ENCODE measurements around the gene SLC22A23.

DNA sequence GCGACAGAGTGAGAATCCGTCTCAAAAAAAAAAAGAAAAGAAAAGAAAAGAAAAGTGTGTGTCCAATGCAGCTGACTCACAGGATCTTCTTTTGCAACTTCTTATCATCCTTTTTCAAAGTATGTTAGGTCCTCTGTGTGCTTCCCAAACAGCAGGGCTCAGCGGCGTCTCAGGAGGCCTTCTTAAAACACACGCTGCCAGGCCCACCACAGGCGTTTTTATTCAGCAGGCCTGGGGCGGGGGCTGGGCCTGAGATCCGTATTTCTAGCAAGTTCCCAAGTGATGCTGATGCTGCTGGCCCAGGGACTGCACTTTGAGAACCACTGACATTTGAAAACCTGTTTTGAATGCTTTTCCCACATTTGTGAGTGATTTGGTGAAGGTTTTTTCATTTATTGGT, 141.0 kb downstream of the SLC22A23 start:
- TF ChIP-seq, protein P1, sequence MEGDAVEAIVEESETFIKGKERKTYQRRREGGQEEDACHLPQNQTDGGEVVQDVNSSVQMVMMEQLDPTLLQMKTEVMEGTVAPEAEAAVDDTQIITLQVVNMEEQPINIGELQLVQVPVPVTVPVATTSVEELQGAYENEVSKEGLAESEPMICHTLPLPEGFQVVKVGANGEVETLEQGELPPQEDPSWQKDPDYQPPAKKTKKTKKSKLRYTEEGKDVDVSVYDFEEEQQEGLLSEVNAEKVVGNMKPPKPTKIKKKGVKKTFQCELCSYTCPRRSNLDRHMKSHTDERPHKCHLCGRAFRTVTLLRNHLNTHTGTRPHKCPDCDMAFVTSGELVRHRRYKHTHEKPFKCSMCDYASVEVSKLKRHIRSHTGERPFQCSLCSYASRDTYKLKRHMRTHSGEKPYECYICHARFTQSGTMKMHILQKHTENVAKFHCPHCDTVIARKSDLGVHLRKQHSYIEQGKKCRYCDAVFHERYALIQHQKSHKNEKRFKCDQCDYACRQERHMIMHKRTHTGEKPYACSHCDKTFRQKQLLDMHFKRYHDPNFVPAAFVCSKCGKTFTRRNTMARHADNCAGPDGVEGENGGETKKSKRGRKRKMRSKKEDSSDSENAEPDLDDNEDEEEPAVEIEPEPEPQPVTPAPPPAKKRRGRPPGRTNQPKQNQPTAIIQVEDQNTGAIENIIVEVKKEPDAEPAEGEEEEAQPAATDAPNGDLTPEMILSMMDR (conservative IDR thresholded peaks at IDR 0.05; ENCODE audit: low read depth, low read length): no peak
- no peak for TF ChIP-seq EZH2 (IDR thresholded peaks at IDR 0.05; ENCODE audit: low read length, unreplicated experiment)

Data from PC-3 (cell line).